Lower leg skin (tissue), 3 donors: ENCODE measurements around the gene TEX28.

Experiments
- CTCF ChIP-seq, 3 donors: fragments of 450-650 bp; IDR thresholded peaks; one replicate each; pipeline ENCODE4 v1.5.1; 2016; ENCODE audit warnings: antibody characterized with exemption in 3 of 3, mild to moderate bottlenecking in 3 of 3, moderate library complexity in 2 of 3
- POLR2A ChIP-seq, 2 donors: fragments of 450-650 bp; IDR thresholded peaks; one replicate each; pipeline ENCODE4 v1.6.1; 2016 to 2017; ENCODE audit warnings: antibody characterized with exemption in 2 of 2, mild to moderate bottlenecking in 1 of 2, moderate library complexity in 1 of 2

DNA sequence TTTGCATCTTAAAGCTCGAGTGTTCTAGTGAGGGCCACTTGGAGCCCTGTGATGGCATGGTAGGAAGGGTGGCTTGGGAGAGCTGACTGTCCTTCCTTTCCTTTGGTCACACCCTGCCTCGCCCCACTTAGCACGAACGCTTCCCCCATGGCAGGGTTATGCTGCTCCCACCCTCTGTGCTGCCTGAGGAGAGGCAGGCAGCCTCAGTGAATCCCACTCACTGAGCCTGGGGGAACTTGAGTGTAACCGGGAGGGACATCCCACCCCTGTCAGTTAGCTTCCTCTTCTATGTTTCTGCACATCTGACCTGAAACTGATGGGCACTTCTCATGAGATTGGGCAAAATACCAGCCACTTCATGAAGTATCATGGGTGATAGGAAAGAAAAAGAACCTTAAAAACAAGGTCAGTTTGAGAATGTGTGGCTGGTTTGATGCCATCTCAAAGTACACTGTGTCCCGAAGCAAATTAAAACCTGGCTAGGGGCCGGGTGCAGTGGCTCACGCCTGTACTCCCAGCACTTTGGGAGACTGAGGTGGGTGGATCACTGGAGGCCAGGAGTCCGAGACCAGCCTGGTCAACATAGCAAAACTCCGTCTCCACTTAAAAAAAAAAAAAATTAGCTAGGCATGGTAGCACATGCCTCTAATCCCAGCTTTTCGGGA lies 10.7 kb upstream of the TEX28 start:
- TF ChIP-seq CTCF (IDR thresholded peaks at IDR 0.05) (no peak), POLR2A (IDR thresholded peaks at IDR 0.05) (no peak)
